Measurements from ENCODE around the gene DNAH14. TPM values are rescaled to one million over a fixed set of nuclear protein-coding genes. Genes with fewer than 3 reads are reported as not detected.
"Not testable (repeated sequence)": the region's sequence is repeated elsewhere in the genome, so short reads cannot be mapped to it uniquely, and the experiment has no call there.

Gene DNAH14
- total RNA-seq, 1 donor: 31.8 TPM

- H3K27ac ChIP-seq (ENCODE audit: low read depth, low read length): no peak overlapping the region
- no peak overlapping the region for H3K4me3 ChIP-seq (ENCODE audit: insufficient read depth, low read length)
- no peaks in the 10 kb centered on the region for H4K20me1 ChIP-seq (ENCODE audit: insufficient read depth, low read length)
- no peaks in the 10 kb centered on the region for H3K9me3 ChIP-seq (ENCODE audit: low read depth, low read length)
- no peak for TF ChIP-seq CTCF (IDR thresholded peaks at IDR 0.05; ENCODE audit: extremely low read depth, low read depth, low read length)
- H3K27me3 ChIP-seq (ENCODE audit: insufficient read depth, low read length): no peaks in the 10 kb centered on the region
- no peaks in the 10 kb centered on the region for H3K36me3 ChIP-seq (ENCODE audit: insufficient read depth, low read length)
- no peak overlapping the region for H3K4me2 ChIP-seq (ENCODE audit: insufficient read depth, low read length)
- no peaks in the 10 kb centered on the region for H3K79me2 ChIP-seq (ENCODE audit: insufficient read depth, low read length)
- no peak overlapping the region for H2AFZ ChIP-seq (ENCODE audit: low read length)
- no peaks in the 10 kb centered on the region for H3K4me1 ChIP-seq (ENCODE audit: insufficient read depth, low read length)
- no peak for DNase-seq (ENCODE audit: insufficient read length, low spot score, missing footprints)
These were observed 296.2 kb downstream of the DNAH14 start for GRCh38 chr1:225225681-225226080.

DNA sequence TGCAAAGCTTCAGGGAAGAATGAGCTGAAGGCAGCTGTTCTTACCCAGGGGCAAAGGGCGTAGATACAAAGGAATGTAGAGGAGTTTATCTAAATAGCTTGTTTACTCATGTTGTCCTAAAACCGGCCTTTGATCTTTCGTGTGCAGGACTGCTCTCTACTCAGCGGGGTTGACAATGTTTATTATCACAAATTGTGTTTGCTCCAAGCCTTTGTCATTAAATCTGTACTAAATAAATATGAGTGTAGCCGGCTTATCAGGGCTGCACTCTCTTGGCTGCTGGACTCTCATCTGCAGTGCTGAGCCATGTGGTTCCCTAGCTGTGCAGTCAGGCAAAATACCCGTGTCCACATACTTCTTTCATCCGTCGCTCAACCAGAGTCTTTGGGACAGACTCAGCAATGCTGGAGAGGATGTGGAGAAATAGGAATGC is 299.4 kb downstream of the DNAH14 start:
- H3K4me1 ChIP-seq (ENCODE audit: insufficient read depth, low read length): no peaks in the 10 kb centered on the region
- no peak overlapping the region for H3K27ac ChIP-seq (ENCODE audit: low read depth, low read length)
- TF ChIP-seq CTCF (IDR thresholded peaks at IDR 0.05; ENCODE audit: extremely low read depth, low read depth, low read length): no peak
- H4K20me1 ChIP-seq (ENCODE audit: insufficient read depth, low read length): no peaks in the 10 kb centered on the region
- no peaks in the 10 kb centered on the region for H3K9me3 ChIP-seq (ENCODE audit: low read depth, low read length)
- no peaks in the 10 kb centered on the region for H3K79me2 ChIP-seq (ENCODE audit: insufficient read depth, low read length)
- no peak for DNase-seq (ENCODE audit: insufficient read length, low spot score, missing footprints)
- no peak overlapping the region for H3K4me2 ChIP-seq (ENCODE audit: insufficient read depth, low read length)
- H2AFZ ChIP-seq (ENCODE audit: low read length): no peak overlapping the region
- no peaks in the 10 kb centered on the region for H3K36me3 ChIP-seq (ENCODE audit: insufficient read depth, low read length)
- no peak overlapping the region for H3K4me3 ChIP-seq (ENCODE audit: insufficient read depth, low read length)
- H3K27me3 ChIP-seq (ENCODE audit: insufficient read depth, low read length): no peaks in the 10 kb centered on the region

- not testable (repeated sequence) for H2AFZ ChIP-seq (ENCODE audit: low read length); H3K4me1 ChIP-seq (ENCODE audit: insufficient read depth, low read length); H3K27me3 ChIP-seq (ENCODE audit: insufficient read depth, low read length); H3K79me2 ChIP-seq (ENCODE audit: insufficient read depth, low read length); H3K36me3 ChIP-seq (ENCODE audit: insufficient read depth, low read length); H3K27ac ChIP-seq (ENCODE audit: low read depth, low read length); H4K20me1 ChIP-seq (ENCODE audit: insufficient read depth, low read length); DNase-seq (ENCODE audit: insufficient read length, low spot score, missing footprints); H3K4me3 ChIP-seq (ENCODE audit: insufficient read depth, low read length); H3K9me3 ChIP-seq (ENCODE audit: low read depth, low read length); H3K4me2 ChIP-seq (ENCODE audit: insufficient read depth, low read length)
These were observed 300.0 kb downstream of the DNAH14 start for GRCh38 chr1:225229429-225229828.

DNA sequence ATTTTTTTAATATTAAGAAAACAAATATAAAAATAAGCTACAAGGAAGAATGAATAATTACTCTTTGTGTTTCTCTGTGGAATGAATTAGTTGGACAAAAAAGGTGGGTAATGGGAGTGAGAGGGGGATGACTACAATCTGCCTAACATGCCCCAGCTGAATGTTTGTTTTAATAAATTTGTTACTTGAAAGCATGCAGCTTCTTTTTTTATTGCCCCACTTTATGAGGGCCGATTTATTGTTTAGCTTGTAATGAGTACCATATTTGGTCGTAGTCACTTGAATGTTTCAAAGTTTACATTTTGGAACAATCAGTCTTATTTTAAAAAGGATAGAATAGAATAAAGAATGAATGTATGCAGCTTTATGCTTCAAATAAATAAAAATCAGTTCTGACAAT is 301.0 kb downstream of the DNAH14 start:
- Histone ChIP-seq H3K36me3 (ENCODE audit: insufficient read depth, low read length) (no peaks in the 10 kb centered on the region), H3K9me3 (ENCODE audit: low read depth, low read length) (no peaks in the 10 kb centered on the region), H3K27me3 (ENCODE audit: insufficient read depth, low read length) (no peaks in the 10 kb centered on the region), H3K27ac (ENCODE audit: low read depth, low read length) (no peak overlapping the region), H3K79me2 (ENCODE audit: insufficient read depth, low read length) (no peaks in the 10 kb centered on the region), H3K4me1 (ENCODE audit: insufficient read depth, low read length) (no peaks in the 10 kb centered on the region), H3K4me2 (ENCODE audit: insufficient read depth, low read length) (no peak overlapping the region), H2AFZ (ENCODE audit: low read length) (no peak overlapping the region), H3K4me3 (ENCODE audit: insufficient read depth, low read length) (no peak overlapping the region), H4K20me1 (ENCODE audit: insufficient read depth, low read length) (no peaks in the 10 kb centered on the region)
- no peak for DNase-seq (ENCODE audit: insufficient read length, low spot score, missing footprints)
- TF ChIP-seq CTCF (IDR thresholded peaks at IDR 0.05; ENCODE audit: extremely low read depth, low read depth, low read length): no peak

- H3K79me2 ChIP-seq (ENCODE audit: insufficient read depth, low read length); H4K20me1 ChIP-seq (ENCODE audit: insufficient read depth, low read length); H3K36me3 ChIP-seq (ENCODE audit: insufficient read depth, low read length); H3K4me1 ChIP-seq (ENCODE audit: insufficient read depth, low read length); H2AFZ ChIP-seq (ENCODE audit: low read length); H3K9me3 ChIP-seq (ENCODE audit: low read depth, low read length); DNase-seq (ENCODE audit: insufficient read length, low spot score, missing footprints); H3K4me3 ChIP-seq (ENCODE audit: insufficient read depth, low read length); H3K4me2 ChIP-seq (ENCODE audit: insufficient read depth, low read length); H3K27me3 ChIP-seq (ENCODE audit: insufficient read depth, low read length); H3K27ac ChIP-seq (ENCODE audit: low read depth, low read length): not testable (repeated sequence)
These were observed 303.5 kb downstream of the DNAH14 start for GRCh38 chr1:225232930-225233329.

Measured in osteoblast (primary cell).